ENCODE results near the gene RAPGEF3. TPM values are rescaled to one million over a fixed set of nuclear protein-coding genes. Genes with fewer than 3 reads are reported as not detected.

The RAPGEF3 gene
- total and polyA plus RNA-seq, 2 of the 8 experiments (the other 6 are each of a cell fraction or from before 2014, with no cell fraction given) = 5.0 to 9.4 TPM

DNA sequence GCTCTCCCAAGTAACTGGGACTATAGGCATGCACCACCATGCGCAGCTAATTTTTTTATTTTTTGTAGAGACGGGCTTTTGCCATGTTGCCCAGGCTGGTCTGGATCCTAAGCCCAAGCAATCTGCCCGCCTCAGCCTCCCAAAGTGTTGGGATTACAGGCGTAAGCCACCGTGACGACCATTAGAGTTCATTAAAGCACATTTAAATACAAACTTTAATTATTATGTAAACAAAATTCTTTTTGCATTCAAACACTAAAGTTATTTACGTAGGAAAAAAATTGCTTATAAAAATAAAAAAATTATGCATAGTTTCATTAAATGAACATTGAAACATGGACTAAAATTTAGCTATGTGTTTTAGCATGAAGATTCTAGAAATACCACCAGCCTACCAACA lies 60.0 kb downstream of the RAPGEF3 start (continued):
- TF ChIP-seq, protein P1, sequence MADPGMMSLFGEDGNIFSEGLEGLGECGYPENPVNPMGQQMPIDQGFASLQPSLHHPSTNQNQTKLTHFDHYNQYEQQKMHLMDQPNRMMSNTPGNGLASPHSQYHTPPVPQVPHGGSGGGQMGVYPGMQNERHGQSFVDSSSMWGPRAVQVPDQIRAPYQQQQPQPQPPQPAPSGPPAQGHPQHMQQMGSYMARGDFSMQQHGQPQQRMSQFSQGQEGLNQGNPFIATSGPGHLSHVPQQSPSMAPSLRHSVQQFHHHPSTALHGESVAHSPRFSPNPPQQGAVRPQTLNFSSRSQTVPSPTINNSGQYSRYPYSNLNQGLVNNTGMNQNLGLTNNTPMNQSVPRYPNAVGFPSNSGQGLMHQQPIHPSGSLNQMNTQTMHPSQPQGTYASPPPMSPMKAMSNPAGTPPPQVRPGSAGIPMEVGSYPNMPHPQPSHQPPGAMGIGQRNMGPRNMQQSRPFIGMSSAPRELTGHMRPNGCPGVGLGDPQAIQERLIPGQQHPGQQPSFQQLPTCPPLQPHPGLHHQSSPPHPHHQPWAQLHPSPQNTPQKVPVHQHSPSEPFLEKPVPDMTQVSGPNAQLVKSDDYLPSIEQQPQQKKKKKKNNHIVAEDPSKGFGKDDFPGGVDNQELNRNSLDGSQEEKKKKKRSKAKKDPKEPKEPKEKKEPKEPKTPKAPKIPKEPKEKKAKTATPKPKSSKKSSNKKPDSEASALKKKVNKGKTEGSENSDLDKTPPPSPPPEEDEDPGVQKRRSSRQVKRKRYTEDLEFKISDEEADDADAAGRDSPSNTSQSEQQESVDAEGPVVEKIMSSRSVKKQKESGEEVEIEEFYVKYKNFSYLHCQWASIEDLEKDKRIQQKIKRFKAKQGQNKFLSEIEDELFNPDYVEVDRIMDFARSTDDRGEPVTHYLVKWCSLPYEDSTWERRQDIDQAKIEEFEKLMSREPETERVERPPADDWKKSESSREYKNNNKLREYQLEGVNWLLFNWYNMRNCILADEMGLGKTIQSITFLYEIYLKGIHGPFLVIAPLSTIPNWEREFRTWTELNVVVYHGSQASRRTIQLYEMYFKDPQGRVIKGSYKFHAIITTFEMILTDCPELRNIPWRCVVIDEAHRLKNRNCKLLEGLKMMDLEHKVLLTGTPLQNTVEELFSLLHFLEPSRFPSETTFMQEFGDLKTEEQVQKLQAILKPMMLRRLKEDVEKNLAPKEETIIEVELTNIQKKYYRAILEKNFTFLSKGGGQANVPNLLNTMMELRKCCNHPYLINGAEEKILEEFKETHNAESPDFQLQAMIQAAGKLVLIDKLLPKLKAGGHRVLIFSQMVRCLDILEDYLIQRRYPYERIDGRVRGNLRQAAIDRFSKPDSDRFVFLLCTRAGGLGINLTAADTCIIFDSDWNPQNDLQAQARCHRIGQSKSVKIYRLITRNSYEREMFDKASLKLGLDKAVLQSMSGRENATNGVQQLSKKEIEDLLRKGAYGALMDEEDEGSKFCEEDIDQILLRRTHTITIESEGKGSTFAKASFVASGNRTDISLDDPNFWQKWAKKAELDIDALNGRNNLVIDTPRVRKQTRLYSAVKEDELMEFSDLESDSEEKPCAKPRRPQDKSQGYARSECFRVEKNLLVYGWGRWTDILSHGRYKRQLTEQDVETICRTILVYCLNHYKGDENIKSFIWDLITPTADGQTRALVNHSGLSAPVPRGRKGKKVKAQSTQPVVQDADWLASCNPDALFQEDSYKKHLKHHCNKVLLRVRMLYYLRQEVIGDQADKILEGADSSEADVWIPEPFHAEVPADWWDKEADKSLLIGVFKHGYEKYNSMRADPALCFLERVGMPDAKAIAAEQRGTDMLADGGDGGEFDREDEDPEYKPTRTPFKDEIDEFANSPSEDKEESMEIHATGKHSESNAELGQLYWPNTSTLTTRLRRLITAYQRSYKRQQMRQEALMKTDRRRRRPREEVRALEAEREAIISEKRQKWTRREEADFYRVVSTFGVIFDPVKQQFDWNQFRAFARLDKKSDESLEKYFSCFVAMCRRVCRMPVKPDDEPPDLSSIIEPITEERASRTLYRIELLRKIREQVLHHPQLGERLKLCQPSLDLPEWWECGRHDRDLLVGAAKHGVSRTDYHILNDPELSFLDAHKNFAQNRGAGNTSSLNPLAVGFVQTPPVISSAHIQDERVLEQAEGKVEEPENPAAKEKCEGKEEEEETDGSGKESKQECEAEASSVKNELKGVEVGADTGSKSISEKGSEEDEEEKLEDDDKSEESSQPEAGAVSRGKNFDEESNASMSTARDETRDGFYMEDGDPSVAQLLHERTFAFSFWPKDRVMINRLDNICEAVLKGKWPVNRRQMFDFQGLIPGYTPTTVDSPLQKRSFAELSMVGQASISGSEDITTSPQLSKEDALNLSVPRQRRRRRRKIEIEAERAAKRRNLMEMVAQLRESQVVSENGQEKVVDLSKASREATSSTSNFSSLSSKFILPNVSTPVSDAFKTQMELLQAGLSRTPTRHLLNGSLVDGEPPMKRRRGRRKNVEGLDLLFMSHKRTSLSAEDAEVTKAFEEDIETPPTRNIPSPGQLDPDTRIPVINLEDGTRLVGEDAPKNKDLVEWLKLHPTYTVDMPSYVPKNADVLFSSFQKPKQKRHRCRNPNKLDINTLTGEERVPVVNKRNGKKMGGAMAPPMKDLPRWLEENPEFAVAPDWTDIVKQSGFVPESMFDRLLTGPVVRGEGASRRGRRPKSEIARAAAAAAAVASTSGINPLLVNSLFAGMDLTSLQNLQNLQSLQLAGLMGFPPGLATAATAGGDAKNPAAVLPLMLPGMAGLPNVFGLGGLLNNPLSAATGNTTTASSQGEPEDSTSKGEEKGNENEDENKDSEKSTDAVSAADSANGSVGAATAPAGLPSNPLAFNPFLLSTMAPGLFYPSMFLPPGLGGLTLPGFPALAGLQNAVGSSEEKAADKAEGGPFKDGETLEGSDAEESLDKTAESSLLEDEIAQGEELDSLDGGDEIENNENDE (IDR thresholded peaks at IDR 0.05; ENCODE audit: insufficient replicate concordance, low read length) = no peak

Data from H1 (cell line).